HG02642 (cell line): ENCODE measurements around the gene USP46.
A peak's percentile ranks its signal among the peaks of the same experiment; 100 is the strongest.

ENCODE experiments used
- ATAC-seq: cut with Tn5 transposase; IDR thresholded peaks from one replicate; pipeline ENCODE4 v1.9.1; 2021; ENCODE audit warnings: mild to moderate bottlenecking; ENCODE audit not compliant: unreplicated experiment, poor library complexity

The USP46 gene

GRCh38 chr4:52577624-52577962, 81.5 kb downstream of the USP46 start:
- no peak for ATAC-seq

GRCh38 chr4:52576961-52577623, 82.0 kb downstream of the USP46 start:
- no peak for ATAC-seq

- no peak for ATAC-seq
These were observed 82.8 kb downstream of the USP46 start for GRCh38 chr4:52576326-52576725.

GRCh38 chr4:52575406-52575805, 83.7 kb downstream of the USP46 start:
- no peak for ATAC-seq

- ATAC-seq = no peak
These were observed 85.1 kb downstream of the USP46 start for GRCh38 chr4:52574036-52574435.

- ATAC-seq = no peak
These were observed 85.5 kb downstream of the USP46 start for GRCh38 chr4:52573551-52573950.

- ATAC-seq = no peak
These were observed 86.1 kb downstream of the USP46 start for GRCh38 chr4:52572936-52573485.

- no peak for ATAC-seq
These were observed 90.8 kb downstream of the USP46 start for GRCh38 chr4:52568351-52568750.

GRCh38 chr4:52566136-52567031, 92.7 kb downstream of the USP46 start:
- no peak for ATAC-seq

- no peak for ATAC-seq
These were observed 98.2 kb downstream of the USP46 start for GRCh38 chr4:52560844-52561280.

- ATAC-seq = no peak
These were observed 103.8 kb downstream of the USP46 start for GRCh38 chr4:52555356-52555716.

GRCh38 chr4:52554612-52555355, 104.3 kb downstream of the USP46 start:
- ATAC-seq = no peak

GRCh38 chr4:52552778-52553177, 106.3 kb downstream of the USP46 start:
- ATAC-seq = no peak

GRCh38 chr4:52551487-52551886, 107.6 kb downstream of the USP46 start:
- no peak for ATAC-seq

GRCh38 chr4:52550186-52550585, 108.9 kb downstream of the USP46 start:
- ATAC-seq = no peak

- ATAC-seq = no peak
These were observed 110.1 kb downstream of the USP46 start for GRCh38 chr4:52548818-52549570.

- no peak for ATAC-seq
These were observed 112.7 kb downstream of the USP46 start for GRCh38 chr4:52546449-52546848.

- peak; percentile 85 for ATAC-seq
These were observed 113.7 kb downstream of the USP46 start for GRCh38 chr4:52545099-52546069.
